Left cardiac atrium (tissue), 4 donors: ENCODE data around the gene METAP1D. TPM values are rescaled to one million over a fixed set of nuclear protein-coding genes. Genes with fewer than 3 reads are reported as not detected.
"Not testable (repeated sequence)": the region's sequence is repeated elsewhere in the genome, so short reads cannot be mapped to it uniquely, and the experiment has no call there.

Source experiments
- ATAC-seq, 2 donors: fragments of 200-7000 bp; cut with Tn5 transposase; one replicate each; pipeline ENCODE4 v1.9.1; 2020; ENCODE audit warnings: mild to moderate bottlenecking in 2 of 2, moderate library complexity in 2 of 2
- DNase-seq: peaks from one replicate; pipeline ENCODE4 v3.0.0-alpha.2; 2020
- intact Hi-C, 2 donors: fragments of 100-400 bp; cut with DNase I; formaldehyde crosslinking; loops; one replicate each; pipeline versions ENCODE4 v1.14.1 to v1.15.1; 2022 to 2023
- total RNA-seq, 2 donors: library from RNA; stranded (reverse); fragmentation: NEBNext Ultra II Directional; extraction: Animal tissue kit (Norgen Biotek cat#: 25700); gene quantifications; one replicate each; pipeline ENCODE4 v1.2.1, GENCODE V29; 2021
- donor health status: DM: no; HTN: yes; CAD: no.
- donor health status: DM: no; HTN: yes; CAD: no; lungs with severe emphysema.
- donor health status: DM: yes; HTN: yes; CAD: no.
- donor health status: Dilated cardiomyopathy.

The METAP1D gene
- total RNA-seq, 2 donors from 2014 or later: 3.4 to 5.4 TPM

GRCh38 chr2:172046080-172046678, 46.4 kb downstream of the METAP1D start:
- no peak for DNase-seq
- no peak for ATAC-seq
- intact Hi-C loops: no loop called here

GRCh38 chr2:172046866-172047565, 47.3 kb downstream of the METAP1D start:
- ATAC-seq: no peak
- intact Hi-C loops: no loop called here
- no peak for DNase-seq

GRCh38 chr2:172047566-172048507, 48.1 kb downstream of the METAP1D start:
- ATAC-seq: no peak
- no peak for DNase-seq
- intact Hi-C loops: no loop called here

- DNase-seq (no peak), ATAC-seq (no peak)
- intact Hi-C loops: no loop called here
Observed at GRCh38 chr2:172048508-172049503, 49.1 kb downstream of the METAP1D start.

- no peak for ATAC-seq
- intact Hi-C loops: no loop called here
Observed at GRCh38 chr2:172049567-172050120, 49.9 kb downstream of the METAP1D start.

GRCh38 chr2:172050479-172051125, 50.8 kb downstream of the METAP1D start:
- intact Hi-C loops: no loop called here
- DNase-seq (no peak), ATAC-seq (no peak)

More at GRCh38 chr2:172049567-172050120, 49.9 kb downstream of the METAP1D start:
- no peak for DNase-seq

- DNase-seq: no peak
- no peak for ATAC-seq
- intact Hi-C loops: no loop called here
Observed at GRCh38 chr2:172052000-172052983, 52.5 kb downstream of the METAP1D start.

GRCh38 chr2:172053486-172053885, 53.7 kb downstream of the METAP1D start:
- no peak for ATAC-seq
- intact Hi-C loops: no loop called here
- DNase-seq: no peak

- ATAC-seq (no peak), DNase-seq (no peak)
- intact Hi-C loops: no loop called here
Observed at GRCh38 chr2:172056293-172056692, 56.5 kb downstream of the METAP1D start.

- no peak for ATAC-seq
- DNase-seq: no peak
- intact Hi-C loops: no loop called here
Observed at GRCh38 chr2:172058660-172059059, 58.9 kb downstream of the METAP1D start.

- DNase-seq, intact Hi-C loops, ATAC-seq: not testable (repeated sequence)
Observed at GRCh38 chr2:172060118-172060517, 60.4 kb downstream of the METAP1D start.

GRCh38 chr2:172062402-172063004, 62.8 kb downstream of the METAP1D start:
- ATAC-seq (no peak), DNase-seq (no peak)
- intact Hi-C loops: no loop called here

- DNase-seq (no peak), ATAC-seq (no peak)
- intact Hi-C loops: no loop called here
Observed at GRCh38 chr2:172063446-172063845, 63.7 kb downstream of the METAP1D start.

- ATAC-seq: no peak
- DNase-seq: no peak
- intact Hi-C loops: no loop called here
Observed at GRCh38 chr2:172065111-172065510, 65.4 kb downstream of the METAP1D start.

GRCh38 chr2:172066394-172066886, 66.7 kb downstream of the METAP1D start:
- DNase-seq (no peak), ATAC-seq (no peak)
- intact Hi-C loops: no loop called here

GRCh38 chr2:172067905-172068304, 68.2 kb downstream of the METAP1D start:
- DNase-seq, intact Hi-C loops, ATAC-seq: not testable (repeated sequence)
